Tibial artery (tissue), 4 donors: ENCODE results near the gene DGCR2.

Source experiments
- DNase-seq, 2 donors: peaks; one replicate each; pipeline ENCODE4 v3.0.0-alpha.2; 2019
- H3K27ac ChIP-seq, 2 donors: fragments of 200-600 bp; sonication (generic) in 1 of 2; 1 replicate in 1 of 2; 2 replicates in 1 of 2; pipeline ENCODE4 v1.5.1; 2018 to 2019; ENCODE audit warnings: mild to moderate bottlenecking in 1 of 2
- H3K27me3 ChIP-seq, 2 donors: fragments of 200-600 bp; sonication (generic) in 1 of 2; one replicate each; pipeline versions ENCODE4 v1.5.1 to v1.6.0; 2016 to 2019
- H3K36me3 ChIP-seq, 3 donors: fragments of 200-600 bp; sonication (generic) in 2 of 3; one replicate each; pipeline ENCODE4 v1.5.1; 2016 to 2019; ENCODE audit warnings: mild to moderate bottlenecking in 2 of 3
- H3K4me1 ChIP-seq, 4 donors: fragments of 200-600 bp; sonication (generic) in 2 of 4; 1 replicate in 3 of 4; 2 replicates in 1 of 4; pipeline ENCODE4 v1.5.1; 2016 to 2019
- H3K4me3 ChIP-seq, 2 donors: fragments of 200-600 bp; sonication (generic) in 1 of 2; 1 replicate in 1 of 2; 2 replicates in 1 of 2; pipeline ENCODE4 v1.5.1; 2018 to 2019; ENCODE audit warnings: mild to moderate bottlenecking in 2 of 2
- H3K9me3 ChIP-seq, 3 donors: fragments of 200-600 bp; sonication (generic) in 1 of 3; one replicate each; pipeline ENCODE4 v1.5.1; 2016 to 2019
- intact Hi-C: fragments of 100-400 bp; cut with DNase I; formaldehyde crosslinking; loops from one replicate; pipeline ENCODE4 v1.15.0; 2023; ENCODE audit warnings: low total_unique reads
- TF ChIP-seq, protein P1 (sequence below), 2 experiments: fragments of 200-600 bp in 1 of 2; fragments of 450-650 bp in 1 of 2; IDR thresholded peaks; one replicate each; pipeline ENCODE4 v1.5.1; 2017 to 2019; ENCODE audit warnings: antibody characterized with exemption in 2 of 2, mild to moderate bottlenecking in 1 of 2, moderate library complexity in 1 of 2

The DGCR2 gene

DNA sequence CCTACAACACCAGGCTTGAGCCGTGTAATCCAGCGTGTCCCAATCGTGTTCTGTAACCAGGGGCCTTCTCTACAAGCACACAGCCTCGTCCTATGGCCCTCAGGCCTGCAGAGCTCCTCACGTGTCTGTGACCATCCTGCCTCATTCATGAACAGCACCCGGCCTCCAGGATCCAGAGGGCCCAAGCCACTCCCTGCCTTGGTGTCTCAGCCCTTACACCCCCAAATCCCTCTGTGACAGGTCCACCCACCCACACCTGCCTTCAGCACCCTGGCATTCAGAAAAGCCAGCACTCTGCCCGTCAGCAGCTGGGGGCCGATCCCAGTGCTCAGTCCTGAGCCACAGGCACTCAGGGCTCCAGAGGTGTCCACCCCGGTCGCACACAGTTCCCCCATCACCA, 14.7 kb upstream of the DGCR2 start:
- Histone ChIP-seq H3K27me3 (no peaks in the 10 kb centered on the region), H3K27ac (no peak overlapping the region), H3K4me3 (no peak overlapping the region), H3K36me3 (peaks cover 72 to 100% (median 98%) of the 10 kb centered on the region in 3 donors), H3K9me3 (no peaks in the 10 kb centered on the region), H3K4me1 (no peaks in the 10 kb centered on the region)
- no peak for DNase-seq
- intact Hi-C loops = no loop called here
- TF ChIP-seq, protein P1, sequence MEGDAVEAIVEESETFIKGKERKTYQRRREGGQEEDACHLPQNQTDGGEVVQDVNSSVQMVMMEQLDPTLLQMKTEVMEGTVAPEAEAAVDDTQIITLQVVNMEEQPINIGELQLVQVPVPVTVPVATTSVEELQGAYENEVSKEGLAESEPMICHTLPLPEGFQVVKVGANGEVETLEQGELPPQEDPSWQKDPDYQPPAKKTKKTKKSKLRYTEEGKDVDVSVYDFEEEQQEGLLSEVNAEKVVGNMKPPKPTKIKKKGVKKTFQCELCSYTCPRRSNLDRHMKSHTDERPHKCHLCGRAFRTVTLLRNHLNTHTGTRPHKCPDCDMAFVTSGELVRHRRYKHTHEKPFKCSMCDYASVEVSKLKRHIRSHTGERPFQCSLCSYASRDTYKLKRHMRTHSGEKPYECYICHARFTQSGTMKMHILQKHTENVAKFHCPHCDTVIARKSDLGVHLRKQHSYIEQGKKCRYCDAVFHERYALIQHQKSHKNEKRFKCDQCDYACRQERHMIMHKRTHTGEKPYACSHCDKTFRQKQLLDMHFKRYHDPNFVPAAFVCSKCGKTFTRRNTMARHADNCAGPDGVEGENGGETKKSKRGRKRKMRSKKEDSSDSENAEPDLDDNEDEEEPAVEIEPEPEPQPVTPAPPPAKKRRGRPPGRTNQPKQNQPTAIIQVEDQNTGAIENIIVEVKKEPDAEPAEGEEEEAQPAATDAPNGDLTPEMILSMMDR (IDR thresholded peaks at IDR 0.05) = no peak

- intact Hi-C loops = no loop called here
- Histone ChIP-seq H3K9me3 (no peaks in the 10 kb centered on the region), H3K27me3 (no peaks in the 10 kb centered on the region), H3K4me3 (no peak overlapping the region), H3K27ac (no peak overlapping the region), H3K4me1 (no peaks in the 10 kb centered on the region), H3K36me3 (peaks cover 58 to 93% (median 82%) of the 10 kb centered on the region in 3 donors)
- DNase-seq = no peak
- TF ChIP-seq, protein P1 (IDR thresholded peaks at IDR 0.05) = no peak
These were observed 12.7 kb upstream of the DGCR2 start for GRCh38 chr22:19134874-19135273.

DNA sequence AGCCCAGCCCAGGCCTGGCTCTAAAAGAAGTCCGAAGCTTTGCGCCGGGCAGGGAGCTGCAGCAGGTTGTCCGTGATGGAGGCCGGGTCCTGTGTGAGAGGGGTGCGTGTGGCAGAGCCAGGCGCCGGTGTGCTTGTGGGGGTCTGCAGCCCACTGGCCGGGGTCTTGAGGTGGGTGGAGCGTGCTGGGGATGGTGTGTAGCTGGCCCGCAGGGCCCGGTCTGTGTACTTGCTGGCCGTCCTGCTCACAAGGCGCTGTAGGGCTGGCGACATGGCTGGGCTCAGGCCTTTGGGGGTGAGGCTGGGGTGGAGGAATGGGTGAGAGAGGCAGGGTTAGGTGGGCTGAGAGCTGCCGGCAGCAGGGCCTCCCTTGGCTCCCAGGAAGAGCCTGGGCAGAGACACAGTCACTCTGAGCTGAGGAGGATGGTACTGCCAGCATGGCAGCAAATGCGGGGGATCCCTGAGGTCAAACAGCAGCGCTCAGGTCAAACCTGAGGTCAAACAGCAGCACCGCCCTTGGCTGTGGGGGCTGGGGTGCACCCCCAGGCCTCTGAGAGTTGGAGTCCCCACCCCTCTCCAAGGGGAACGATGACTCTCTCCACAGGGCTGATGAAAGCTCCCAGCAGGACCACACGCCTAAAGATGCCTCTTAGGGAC, 12.1 kb upstream of the DGCR2 start:
- no peaks in the 10 kb centered on the region for H3K27me3 ChIP-seq
- H3K4me3 ChIP-seq = no peak overlapping the region
- H3K4me1 ChIP-seq = no peaks in the 10 kb centered on the region
- H3K36me3 ChIP-seq = peaks cover 52 to 87% (median 77%) of the 10 kb centered on the region in 3 donors
- intact Hi-C loops = no loop called here
- no peak overlapping the region for H3K27ac ChIP-seq
- no peaks in the 10 kb centered on the region for H3K9me3 ChIP-seq
- TF ChIP-seq, protein P1 (IDR thresholded peaks at IDR 0.05) = no peak
- DNase-seq = no peak

GRCh38 chr22:19133561-19133960, 11.3 kb upstream of the DGCR2 start:
- Histone ChIP-seq H3K9me3 (no peaks in the 10 kb centered on the region), H3K4me1 (no peaks in the 10 kb centered on the region), H3K36me3 (peaks cover 45 to 80% (median 69%) of the 10 kb centered on the region in 3 donors), H3K27ac (no peak overlapping the region), H3K4me3 (no peak overlapping the region), H3K27me3 (no peaks in the 10 kb centered on the region)
- intact Hi-C loops = no loop called here
- no peak for DNase-seq
- TF ChIP-seq, protein P1 (IDR thresholded peaks at IDR 0.05) = no peak

- intact Hi-C loops = no loop called here
- no peak overlapping the region for H3K4me3 ChIP-seq
- no peaks in the 10 kb centered on the region for H3K27me3 ChIP-seq
- H3K4me1 ChIP-seq = no peaks in the 10 kb centered on the region
- peaks cover 38 to 73% (median 62%) of the 10 kb centered on the region in 3 donors for H3K36me3 ChIP-seq
- H3K27ac ChIP-seq = no peak overlapping the region
- TF ChIP-seq, protein P1 (IDR thresholded peaks at IDR 0.05) = no peak
- no peaks in the 10 kb centered on the region for H3K9me3 ChIP-seq
- DNase-seq = no peak
These were observed 10.6 kb upstream of the DGCR2 start for GRCh38 chr22:19132693-19133400.
